DMS153 treated with DMSO at 0.1 percent for 48 hours (cell line): ENCODE data around the gene PRPSAP1.

Source experiments
- DNase-seq: peaks from one replicate; lab custom pipeline; 2025; ENCODE audit not compliant: unreplicated experiment; lab: John Stamatoyannopoulos, UW

Gene PRPSAP1, protein sequence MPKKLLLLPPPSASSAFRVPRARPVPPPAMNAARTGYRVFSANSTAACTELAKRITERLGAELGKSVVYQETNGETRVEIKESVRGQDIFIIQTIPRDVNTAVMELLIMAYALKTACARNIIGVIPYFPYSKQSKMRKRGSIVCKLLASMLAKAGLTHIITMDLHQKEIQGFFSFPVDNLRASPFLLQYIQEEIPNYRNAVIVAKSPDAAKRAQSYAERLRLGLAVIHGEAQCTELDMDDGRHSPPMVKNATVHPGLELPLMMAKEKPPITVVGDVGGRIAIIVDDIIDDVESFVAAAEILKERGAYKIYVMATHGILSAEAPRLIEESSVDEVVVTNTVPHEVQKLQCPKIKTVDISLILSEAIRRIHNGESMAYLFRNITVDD

DNA sequence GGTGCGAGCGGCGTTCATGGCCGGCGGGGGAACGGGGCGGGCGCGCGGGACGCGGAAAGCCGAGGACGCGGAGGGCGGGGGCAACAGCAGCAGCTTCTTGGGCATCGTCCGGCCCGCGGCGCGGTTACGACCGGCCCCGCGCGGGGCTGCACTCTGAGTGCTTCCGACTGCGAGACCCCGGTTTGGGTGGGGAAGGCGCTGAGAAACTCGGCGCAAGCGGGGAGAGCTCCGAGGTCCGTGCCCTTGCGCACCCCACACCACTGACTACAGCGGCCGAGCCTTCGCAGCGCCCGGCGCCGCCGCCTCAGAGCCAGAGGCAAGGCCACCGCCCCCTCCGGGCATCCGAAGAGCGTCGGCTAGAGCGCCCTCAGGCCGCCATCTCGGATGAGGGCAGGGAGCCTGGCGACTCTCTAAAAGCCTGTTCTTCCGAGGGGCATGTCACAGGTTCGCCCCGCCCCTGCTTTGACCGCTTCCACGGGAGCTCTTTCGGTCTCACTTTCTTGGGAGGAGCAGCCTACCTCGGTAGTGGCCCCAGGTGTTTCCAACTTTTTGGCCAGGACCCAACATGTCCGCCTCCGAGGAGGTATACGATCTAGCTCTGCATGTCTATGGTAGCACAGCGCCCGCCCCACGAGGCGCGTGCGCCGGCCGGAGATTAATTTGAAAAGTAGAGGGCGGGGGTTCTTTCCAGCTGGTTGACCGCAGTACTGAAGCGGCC lies at the start of gene PRPSAP1:
TSS of gene PRPSAP1 (minus strand) at position 318 of the 718 bp plus-strand sequence. CDS start at position 105, 213 bp downstream.
- peak; percentile 91 for DNase-seq

DNA sequence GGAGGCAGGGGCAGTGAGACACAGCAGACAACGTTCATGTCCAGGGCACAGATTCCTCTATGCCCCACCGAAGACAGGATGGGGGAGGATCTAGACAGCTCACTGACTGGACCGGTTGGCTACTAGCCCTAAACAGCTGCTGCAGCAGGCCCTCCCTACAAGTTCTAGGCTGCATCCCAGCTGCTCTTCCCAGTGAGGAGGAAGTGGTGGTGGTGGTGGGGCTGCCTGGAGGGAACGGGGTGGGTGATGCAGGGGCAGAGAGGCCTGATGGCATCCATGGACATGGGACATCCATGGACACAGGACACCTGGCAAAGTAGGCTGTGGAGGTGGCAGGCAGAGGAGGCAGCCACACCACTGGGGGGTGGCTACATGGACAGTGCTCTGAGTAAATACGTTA lies 49.0 kb upstream of the PRPSAP1 start:
- no peak for DNase-seq

DNA sequence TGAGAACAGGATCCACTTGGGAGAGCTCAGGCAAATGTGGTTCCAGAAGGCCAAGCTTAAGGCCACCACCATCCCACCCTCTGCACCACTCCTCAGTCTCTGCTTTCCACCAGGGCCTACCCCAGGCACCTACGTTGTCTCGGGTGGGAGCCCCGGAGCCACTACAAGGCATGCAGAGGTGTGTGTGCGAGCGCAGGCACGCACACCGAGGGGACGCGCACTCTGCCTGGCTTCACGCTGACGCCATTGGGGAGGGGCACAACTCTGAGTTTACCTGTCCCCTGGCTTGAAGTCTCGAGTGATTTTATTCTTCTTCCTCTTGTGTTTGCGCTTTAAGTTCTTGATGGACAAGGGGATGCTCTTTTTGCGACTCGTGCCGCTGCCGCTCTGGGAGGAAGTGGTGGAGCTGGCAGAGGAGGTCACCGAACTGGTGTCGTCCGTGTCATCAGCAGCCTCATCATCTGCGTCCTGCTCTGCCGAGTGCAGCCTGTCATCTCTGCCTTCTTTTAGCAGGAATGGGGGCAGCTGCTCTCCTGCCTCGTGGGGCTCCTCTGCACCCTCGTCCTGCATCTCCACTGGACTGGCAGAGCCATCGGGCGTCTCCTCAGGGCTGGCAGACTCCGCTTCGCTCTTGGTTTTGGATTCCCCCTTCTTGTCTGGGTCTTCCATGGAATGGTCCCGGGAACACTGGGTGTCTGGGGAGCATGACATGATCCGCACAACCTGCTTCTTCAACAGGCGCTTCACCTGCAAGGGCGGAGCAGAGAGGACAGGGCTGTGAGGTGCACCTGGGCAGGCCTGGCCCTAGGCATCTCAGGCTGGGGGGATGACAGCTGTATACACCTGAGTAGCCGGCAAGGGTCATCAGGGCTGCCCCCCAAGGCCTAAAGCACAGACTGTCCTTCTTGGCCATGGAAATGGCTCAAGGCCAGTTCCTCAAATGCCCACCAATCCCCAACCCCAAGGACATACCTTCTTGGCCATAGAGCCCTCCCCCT lies 45.8 kb upstream of the PRPSAP1 start:
- DNase-seq: no peak

DNA sequence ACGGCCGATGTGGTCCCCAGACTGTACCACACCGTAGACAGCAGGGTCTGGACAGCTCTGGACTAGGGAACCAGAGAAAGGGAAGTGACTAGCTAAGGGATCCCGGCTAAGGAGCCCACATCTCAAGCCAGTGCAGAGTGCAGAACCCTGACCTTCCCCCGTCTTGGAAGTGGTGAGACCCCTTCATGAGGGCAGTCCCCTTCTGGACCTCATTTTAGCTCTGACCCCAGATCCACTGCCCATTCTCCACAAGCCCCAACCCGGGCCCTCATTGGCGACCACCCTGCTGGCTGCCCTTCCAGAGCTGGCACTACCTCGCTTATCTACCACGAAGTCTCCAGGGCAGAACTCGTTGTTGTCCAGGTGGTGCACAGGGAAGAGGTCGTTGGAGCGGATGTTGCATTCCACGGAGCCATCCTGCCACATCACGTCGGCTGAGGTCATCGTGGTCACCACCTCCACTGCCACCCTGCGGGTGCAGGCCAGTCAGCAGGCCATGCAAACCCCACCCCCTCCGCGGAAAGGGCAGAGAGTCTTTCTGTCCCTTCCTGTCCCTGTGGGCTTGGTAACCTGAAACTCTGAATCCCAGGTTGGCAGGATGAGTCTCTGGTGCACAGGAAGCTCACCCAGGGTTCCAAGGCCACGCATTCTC lies 44.9 kb upstream of the PRPSAP1 start:
- no peak for DNase-seq

DNA sequence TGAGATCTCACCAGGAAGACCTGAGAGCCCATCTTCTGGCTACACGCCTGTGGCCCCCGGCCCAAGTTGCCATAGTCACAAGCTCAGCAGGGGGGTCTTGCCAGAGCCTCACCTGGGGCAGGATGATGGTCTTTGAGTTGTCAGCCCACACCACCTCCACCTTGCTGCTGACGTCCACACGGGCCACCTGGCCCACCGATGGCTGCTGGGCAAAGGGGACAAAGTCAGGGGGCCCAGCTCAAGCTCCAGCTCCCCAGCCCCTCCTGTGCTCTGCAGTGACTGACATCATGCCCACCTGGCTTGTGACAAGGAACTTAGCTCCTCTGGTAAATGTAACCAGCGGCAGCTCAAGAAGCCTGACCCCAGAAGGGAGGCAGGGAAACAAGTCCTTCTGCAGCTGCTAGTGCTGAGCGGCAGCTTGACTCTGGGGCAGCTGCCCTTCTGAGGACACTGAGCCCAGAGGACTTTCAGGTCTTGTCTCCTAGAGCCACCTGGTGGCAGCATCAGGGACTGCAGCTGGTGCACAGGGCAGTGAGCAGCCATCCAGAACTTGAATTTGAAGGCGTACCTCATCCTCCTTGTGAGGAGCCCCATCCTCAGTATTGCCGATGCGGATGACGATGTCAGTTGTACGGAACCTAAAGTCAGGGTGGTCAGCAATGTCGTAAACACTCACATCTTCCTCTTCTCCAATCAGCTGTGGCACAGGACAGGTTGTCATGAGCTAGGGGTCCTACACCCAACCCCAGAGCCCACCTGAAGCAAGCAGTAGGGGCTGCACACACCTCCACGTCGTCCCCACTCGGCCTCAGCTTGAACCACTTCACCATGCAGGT lies 44.2 kb upstream of the PRPSAP1 start:
- peak; percentile 34 for DNase-seq

DNA sequence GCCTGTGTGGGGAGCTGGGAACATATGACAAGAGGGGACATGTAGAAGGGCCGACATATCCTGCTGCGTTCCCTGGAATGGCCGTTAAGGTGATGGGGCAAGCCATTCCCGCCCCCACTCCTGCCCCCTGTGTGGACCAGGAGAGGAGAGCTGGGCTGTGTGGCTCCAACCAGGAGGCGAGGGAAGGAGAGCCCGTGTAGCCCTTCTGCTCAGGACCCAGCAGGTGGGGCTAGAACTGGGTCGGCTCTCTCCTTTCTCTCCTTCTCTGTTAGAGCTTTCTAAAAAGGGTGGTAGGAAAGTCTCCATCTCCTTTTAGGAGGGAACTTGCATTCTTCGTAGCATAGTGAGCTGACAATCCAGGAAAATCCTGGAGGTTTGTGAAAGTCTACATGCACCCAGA lies 43.5 kb upstream of the PRPSAP1 start:
- DNase-seq: no peak

DNA sequence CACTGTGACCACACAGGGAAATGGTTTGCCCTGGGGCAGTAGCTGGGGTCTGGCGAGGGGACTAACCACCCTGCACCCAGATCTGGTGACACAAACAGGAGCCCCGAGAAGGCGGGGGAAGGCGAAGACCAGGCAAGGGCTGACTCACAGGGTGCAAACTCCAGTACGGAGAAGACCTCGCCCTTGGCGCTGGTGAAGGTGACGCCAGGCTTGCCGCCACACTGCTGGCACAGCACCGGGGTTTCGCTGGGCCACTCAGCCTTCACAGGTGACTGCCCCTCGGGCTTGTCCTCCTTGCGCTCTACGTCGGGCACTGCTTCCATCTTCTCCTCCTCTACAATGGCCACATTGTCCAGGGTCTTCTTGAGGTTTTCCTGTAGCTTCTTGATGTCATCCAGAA lies 42.3 kb upstream of the PRPSAP1 start:
- DNase-seq: no peak

DNA sequence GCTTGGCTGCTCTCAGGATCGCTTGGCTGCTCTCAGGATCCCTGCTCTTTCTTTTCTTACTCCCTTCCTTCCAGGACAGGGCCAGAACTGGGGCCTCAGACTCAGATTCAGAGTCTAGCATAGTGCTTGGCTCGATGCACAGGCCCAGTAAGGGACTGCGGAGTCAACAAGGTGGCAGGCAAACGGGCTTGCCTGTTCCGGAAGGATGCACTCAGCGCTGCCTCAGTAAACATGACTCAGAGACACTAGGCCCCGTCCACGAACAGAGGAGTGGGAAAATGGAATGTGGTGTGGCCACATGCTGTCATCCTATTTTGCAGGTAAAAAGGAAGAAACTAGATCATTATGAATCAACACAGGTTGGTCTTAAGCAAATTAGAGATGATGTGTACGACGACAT lies 40.5 kb upstream of the PRPSAP1 start:
- no peak for DNase-seq

DNA sequence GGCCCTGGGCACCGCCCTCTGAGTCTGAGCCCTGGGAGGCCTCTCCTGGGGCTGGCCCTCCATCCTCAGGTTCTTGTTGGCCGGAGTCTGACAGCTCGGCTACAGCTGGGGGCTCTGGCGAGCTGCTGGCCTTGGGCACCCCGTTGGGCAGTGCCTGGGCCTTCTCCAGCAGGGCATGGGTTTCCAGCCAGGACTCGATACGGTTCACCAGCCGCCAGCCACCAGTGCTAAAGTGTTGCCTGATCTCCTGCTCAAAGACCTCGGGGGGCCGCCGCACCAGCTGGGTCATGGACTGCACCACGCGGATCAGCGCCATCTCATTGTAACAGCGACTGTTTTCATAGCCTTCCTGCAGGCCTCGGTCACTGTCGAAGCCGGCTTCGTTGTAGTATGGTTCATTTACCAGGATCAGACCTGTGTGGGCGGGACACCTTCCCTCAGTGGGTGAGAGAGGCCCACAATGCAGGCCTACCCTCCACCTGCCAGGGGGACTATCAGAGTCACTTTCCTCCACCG lies 37.5 kb upstream of the PRPSAP1 start:
- no peak for DNase-seq

DNA sequence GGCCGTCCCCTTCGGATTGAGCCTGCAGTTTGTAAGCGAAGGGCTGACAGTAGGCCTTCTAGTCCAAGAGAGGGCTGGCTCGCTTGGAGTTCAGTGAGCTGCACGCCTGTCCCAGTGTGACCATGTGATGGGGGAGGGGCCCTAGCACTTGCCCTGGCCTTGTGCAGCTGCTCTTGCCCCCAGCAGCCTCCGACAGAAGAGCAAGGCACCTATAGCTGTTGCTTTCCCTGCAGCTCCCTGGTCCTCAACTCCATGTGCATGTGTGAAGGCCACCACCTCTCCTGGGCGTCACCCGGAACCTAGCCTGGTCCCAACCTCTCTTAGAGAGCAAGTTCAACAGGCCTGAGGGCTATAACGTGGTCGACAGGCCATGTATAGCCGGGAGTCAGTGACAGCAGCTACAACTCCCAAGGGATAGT lies 36.3 kb upstream of the PRPSAP1 start:
- DNase-seq: no peak

DNA sequence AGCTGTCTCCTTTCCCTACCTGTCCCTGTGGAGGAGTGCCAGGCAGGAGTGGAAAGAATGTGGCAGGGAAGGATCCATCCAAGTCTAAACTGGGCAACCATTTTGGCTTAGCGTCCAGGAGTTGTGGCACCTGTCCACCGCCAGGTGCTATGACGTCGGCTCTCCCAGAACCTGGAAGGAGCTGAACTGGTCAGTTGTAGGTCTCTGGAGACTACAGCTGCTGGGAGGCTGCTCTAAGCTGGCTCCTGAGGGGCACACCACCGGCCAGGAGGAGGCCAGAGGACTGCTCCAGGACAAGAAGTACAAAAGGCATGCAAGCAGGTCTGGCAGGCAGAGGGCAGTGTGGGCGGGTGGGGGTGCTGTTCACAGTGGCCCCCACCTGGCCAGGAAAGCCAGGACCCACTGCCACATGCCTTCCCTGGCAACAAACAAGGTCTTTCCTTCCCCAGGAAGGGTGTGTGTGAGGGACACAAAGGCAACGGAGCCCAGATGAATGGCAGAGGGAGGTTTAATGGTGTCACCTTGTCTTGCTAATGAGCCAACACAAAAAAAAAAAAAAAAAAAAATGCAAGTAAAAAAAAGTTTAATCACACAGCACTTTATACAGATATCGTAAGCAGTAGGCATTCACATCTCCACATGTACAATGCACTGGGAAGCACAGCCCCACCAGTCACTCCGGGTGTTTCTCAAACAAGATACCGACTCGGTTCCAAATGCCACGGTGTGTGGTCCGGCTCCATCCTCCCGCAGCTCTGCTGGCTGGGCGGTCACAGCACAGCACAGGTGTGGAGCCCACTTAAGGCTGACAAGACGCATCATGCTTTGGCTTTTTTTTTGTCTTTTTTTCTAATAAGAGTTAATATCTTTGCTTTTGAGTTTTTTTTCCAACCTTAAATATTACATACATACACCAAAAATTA lies 35.5 kb upstream of the PRPSAP1 start:
- DNase-seq: no peak

DNA sequence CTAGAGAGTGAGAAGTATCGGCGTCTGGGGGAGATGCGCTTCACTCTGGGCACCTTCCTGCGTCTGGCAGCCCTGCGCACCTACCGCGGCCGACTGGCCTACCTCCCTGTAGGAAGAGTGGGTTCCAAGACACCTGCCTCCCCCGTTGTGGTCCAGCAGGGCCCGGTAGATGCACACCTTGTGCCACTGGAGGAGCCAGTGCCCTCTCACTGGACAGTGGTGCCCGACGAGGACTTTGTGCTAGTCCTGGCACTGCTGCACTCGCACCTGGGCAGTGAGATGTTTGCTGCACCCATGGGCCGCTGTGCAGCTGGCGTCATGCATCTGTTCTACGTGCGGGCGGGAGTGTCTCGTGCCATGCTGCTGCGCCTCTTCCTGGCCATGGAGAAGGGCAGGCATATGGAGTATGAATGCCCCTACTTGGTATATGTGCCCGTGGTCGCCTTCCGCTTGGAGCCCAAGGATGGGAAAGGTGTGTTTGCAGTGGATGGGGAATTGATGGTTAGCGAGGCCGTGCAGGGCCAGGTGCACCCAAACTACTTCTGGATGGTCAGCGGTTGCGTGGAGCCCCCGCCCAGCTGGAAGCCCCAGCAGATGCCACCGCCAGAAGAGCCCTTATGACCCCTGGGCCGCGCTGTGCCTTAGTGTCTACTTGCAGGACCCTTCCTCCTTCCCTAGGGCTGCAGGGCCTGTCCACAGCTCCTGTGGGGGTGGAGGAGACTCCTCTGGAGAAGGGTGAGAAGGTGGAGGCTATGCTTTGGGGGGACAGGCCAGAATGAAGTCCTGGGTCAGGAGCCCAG lies 33.5 kb upstream of the PRPSAP1 start:
- DNase-seq: no peak

DNA sequence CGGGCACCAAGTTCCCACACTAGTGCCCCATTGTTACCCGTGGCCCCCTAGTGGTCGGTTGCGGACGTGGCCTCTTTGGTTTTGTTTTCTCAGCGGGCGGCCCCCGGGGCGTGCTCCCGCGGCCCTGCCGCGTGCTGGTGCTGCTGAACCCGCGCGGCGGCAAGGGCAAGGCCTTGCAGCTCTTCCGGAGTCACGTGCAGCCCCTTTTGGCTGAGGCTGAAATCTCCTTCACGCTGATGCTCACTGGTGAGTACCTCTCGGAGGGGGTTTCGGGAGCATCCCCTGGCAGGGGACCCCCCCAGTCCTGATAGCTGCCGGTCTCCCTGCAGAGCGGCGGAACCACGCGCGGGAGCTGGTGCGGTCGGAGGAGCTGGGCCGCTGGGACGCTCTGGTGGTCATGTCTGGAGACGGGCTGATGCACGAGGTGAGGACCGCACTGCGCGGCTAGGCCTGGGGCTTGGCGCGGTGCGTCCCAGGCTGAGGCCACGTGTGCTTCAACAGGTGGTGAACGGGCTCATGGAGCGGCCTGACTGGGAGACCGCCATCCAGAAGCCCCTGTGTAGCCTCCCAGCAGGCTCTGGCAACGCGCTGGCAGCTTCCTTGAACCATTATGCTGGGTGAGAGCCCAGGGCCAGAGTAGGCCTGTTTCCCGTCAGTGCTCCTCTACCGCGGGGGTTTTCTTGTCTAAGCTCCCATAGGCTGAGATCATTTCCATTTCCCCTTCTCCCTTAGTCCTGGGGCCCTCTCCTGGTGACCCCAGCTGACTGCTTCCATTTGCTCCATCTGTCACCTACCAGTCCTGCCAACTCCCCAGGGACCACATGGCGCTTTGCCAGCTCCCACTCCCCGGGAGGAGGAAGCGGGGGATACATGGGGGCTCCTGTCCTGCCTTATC lies 32.4 kb upstream of the PRPSAP1 start:
- DNase-seq: peak; percentile 70

DNA sequence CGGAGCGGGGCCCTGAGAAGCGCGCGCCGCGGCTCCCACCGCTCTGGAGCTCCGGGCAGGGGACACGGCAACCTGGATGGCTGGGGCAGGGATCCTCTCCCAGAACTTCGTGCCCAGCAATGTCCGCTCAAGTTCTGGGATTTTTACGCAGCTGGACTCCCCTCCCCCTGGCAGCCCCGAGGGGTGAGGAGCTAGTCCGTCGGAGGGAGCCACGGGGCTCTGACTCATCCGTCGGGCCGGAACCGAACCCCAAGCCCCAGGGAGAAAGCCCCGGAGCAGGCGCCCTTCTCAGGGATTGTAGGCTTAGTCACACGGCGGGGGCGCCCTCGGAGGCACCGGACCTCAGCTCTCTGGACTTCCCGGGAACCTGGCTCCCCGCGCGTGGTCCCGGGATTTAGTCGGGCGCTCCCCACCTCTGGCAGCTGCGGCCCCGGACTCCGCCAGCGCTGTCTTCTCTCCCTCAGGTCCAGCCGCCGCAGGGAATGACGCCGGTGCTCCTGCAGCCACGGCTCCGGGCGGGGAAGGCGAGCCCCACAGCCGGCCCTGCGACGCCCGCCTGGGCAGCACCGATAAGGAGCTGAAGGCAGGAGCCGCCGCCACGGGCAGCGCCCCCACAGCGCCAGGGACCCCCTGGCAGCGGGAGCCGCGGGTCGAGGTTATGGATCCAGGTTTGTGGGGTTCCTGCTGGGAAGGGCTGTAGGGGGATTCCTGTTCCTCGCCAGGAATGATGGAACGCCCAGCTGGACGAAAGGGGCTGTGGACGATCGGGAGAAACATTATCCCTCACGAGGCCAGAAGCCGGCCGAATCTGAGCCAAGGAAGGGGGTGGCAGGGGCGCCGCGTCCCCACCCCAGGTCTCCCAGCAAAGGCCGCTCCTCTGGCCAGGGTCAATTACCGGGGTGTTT lies 31.5 kb upstream of the PRPSAP1 start:
- no peak for DNase-seq

DNA sequence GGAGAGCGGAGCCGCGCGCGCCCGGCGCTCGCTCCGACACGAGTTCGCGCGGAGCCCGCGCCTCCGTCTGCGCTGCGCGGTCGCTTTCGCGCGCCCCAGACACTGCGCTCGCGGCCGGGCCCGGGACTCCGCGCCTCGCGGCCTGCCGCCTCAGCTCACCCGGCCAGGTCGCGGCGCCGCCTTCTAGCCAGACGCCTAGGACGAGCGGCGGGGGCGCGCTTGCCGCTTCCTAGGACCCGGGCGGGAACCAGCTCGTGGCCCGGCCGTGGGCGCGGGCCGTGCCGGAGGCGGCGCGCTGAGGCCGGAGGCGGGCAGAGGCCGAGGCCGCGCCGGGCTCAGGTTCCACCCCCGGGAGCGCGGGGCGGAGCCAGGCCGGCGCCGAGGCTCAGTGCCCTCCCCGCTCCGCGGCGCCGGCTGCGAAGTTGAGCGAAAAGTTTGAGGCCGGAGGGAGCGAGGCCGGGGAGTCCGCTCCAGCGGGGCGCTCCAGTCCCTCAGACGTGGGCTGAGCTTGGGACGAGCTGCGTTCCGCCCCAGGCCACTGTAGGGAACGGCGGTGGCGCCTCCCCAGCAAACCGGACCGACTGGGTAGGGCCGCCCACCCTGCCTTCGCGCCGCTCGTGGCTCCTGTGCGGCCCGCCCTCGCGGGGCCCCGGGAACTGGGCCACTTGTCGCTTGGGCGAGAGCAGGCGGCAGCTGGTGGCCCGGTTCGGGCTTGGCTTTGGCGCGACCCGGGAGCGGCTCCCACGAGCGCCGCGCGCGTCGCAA lies 30.7 kb upstream of the PRPSAP1 start, which contains the start of gene SPHK1:
TSS of gene SPHK1 (plus strand) at position 388 of the 765 bp plus-strand sequence. CDS start 1,036 bp downstream, outside the sequence.
- no peak for DNase-seq
